Measurements from ENCODE around the gene COG5. TPM values are rescaled to one million over a fixed set of nuclear protein-coding genes. Genes with fewer than 3 reads are reported as not detected.
A peak's percentile ranks its signal among the peaks of the same experiment; 100 is the strongest.

COG5 gene
- total and polyA plus RNA-seq, 2 of the 8 experiments (the other 6 are each of a cell fraction or from before 2014, with no cell fraction given), result 10.5 to 28.1 TPM

DNA sequence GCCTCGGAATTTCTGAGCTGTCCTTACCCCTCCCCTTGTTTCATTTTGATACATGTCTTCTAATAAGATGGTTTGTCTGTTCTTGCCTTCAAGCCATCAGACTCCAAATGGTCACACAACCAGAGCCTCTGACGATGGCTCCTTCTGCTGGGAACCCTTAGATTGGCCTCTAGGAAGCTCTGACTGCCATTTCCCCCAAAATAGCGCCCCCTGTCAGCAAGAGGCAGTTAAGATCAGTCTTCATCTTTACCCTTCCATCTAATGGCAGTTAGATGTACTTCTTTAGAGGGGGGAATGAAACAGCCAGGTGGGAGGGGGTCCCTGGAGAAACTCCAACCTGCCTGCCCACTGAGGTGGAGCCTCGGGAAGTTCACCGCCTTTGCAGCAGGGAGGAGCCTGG is 179.7 kb downstream of the COG5 start:
- Histone ChIP-seq H4K91ac (replicated peaks; ENCODE audit: insufficient read length, low read length) (no peak overlapping the region), H3K9ac (replicated peaks in 1 of 4; ENCODE audit: extremely low read depth in 1 of 4, low read depth in 3 of 4, low read length in 3 of 4) (no peak overlapping the region), H3K4me2 (ENCODE audit: insufficient read depth in 1 of 2, low read depth in 2 of 2, low read length in 2 of 2) (no peak overlapping the region), H3K4ac (replicated peaks; ENCODE audit: insufficient read length, low read depth, low read length) (no peak overlapping the region), H4K8ac (ENCODE audit: extremely low read depth, insufficient read depth, low read length) (no peak overlapping the region), H2BK5ac (ENCODE audit: low read depth, low read length) (no peak overlapping the region), H2BK12ac (ENCODE audit: low read depth, low read length) (no peak overlapping the region), H2AFZ (ENCODE audit: low read length) (no peak overlapping the region), H2AK5ac (ENCODE audit: low read depth, low read length) (no peak overlapping the region), H3K36me3 (ENCODE audit: control insufficient read depth in 2 of 4, insufficient read depth in 4 of 4, low read length in 3 of 4) (no peaks in the 10 kb centered on the region), H3K23me2 (ENCODE audit: low read depth, low read length) (no peaks in the 10 kb centered on the region; the same call in 1 of the 2 replicates), H3K79me2 (ENCODE audit: control insufficient read depth in 1 of 2, insufficient read depth in 2 of 2, low read length in 2 of 2) (no peaks in the 10 kb centered on the region), H2BK20ac (ENCODE audit: low read length) (no peak overlapping the region), H3K27ac (ENCODE audit: low read depth, low read length) (no peak overlapping the region), H4K20me1 (replicated peaks in 1 of 2; ENCODE audit: control insufficient read depth in 1 of 2, insufficient read depth in 2 of 2, low read length in 2 of 2) (peaks cover 0 to 3% of the 10 kb centered on the region in 2 experiments), H3K56ac (replicated peaks; ENCODE audit: insufficient read length, low read depth, low read length) (no peak overlapping the region), H3K23ac (ENCODE audit: insufficient read length) (no peak overlapping the region), H3K4me1 (replicated peaks in 1 of 4; ENCODE audit: control insufficient read depth in 3 of 4, insufficient read depth in 4 of 4, low read length in 3 of 4) (peaks cover 0 to 16% (median 8%) of the 10 kb centered on the region in 4 experiments; a peak in 6 of 7 replicates), H3K27me3 (replicated peaks in 1 of 4; ENCODE audit: control insufficient read depth in 3 of 4, extremely low read depth in 1 of 4, insufficient read depth in 3 of 4, low read length in 3 of 4) (no peaks in the 10 kb centered on the region), H3K14ac (ENCODE audit: insufficient read length) (no peak overlapping the region), H3K4me3 (ENCODE audit: extremely low read depth in 1 of 4, insufficient read depth in 2 of 4, low read depth in 3 of 4, low read length in 4 of 4) (no peak overlapping the region), H3K18ac (ENCODE audit: extremely low read depth, low read length) (no peak overlapping the region), H3K9me3 (ENCODE audit: insufficient read depth in 2 of 2, low read depth in 1 of 2, low read length in 1 of 2) (no peaks in the 10 kb centered on the region; a peak in 1 of 4 replicates), H4K5ac (ENCODE audit: insufficient read length, low read depth, low read length) (no peak overlapping the region), H3K79me1 (ENCODE audit: low read depth, low read length) (no peaks in the 10 kb centered on the region), H2BK15ac (ENCODE audit: low read length) (no peak overlapping the region), H2BK120ac (replicated peaks; ENCODE audit: low read depth, low read length) (no peak overlapping the region)
- TF ChIP-seq TAF7 (optimal IDR thresholded peaks at IDR 0.05; ENCODE audit: borderline replicate concordance, low read depth, low read length) (no peak), CHD2 (IDR thresholded peaks at IDR 0.05; ENCODE audit: low read length) (no peak), RAD21 (IDR thresholded peaks at IDR 0.05 in 1 of 2, conservative IDR thresholded peaks at IDR 0.05 in 1 of 2; ENCODE audit: low read depth in 2 of 2, low read length in 2 of 2) (peak; percentile 21 to 24; a peak in 3 of 4 replicates)
- TF ChIP-seq, protein P1, sequence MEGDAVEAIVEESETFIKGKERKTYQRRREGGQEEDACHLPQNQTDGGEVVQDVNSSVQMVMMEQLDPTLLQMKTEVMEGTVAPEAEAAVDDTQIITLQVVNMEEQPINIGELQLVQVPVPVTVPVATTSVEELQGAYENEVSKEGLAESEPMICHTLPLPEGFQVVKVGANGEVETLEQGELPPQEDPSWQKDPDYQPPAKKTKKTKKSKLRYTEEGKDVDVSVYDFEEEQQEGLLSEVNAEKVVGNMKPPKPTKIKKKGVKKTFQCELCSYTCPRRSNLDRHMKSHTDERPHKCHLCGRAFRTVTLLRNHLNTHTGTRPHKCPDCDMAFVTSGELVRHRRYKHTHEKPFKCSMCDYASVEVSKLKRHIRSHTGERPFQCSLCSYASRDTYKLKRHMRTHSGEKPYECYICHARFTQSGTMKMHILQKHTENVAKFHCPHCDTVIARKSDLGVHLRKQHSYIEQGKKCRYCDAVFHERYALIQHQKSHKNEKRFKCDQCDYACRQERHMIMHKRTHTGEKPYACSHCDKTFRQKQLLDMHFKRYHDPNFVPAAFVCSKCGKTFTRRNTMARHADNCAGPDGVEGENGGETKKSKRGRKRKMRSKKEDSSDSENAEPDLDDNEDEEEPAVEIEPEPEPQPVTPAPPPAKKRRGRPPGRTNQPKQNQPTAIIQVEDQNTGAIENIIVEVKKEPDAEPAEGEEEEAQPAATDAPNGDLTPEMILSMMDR (IDR thresholded peaks at IDR 0.05; ENCODE audit: control extremely low read depth in 1 of 3, insufficient read depth in 1 of 3, low read depth in 1 of 3, low read length in 3 of 3), result peak in 2 of 3 experiments; percentile 29 to 40; a peak in 3 of 4 replicates
- TF ChIP-seq, protein P2, sequence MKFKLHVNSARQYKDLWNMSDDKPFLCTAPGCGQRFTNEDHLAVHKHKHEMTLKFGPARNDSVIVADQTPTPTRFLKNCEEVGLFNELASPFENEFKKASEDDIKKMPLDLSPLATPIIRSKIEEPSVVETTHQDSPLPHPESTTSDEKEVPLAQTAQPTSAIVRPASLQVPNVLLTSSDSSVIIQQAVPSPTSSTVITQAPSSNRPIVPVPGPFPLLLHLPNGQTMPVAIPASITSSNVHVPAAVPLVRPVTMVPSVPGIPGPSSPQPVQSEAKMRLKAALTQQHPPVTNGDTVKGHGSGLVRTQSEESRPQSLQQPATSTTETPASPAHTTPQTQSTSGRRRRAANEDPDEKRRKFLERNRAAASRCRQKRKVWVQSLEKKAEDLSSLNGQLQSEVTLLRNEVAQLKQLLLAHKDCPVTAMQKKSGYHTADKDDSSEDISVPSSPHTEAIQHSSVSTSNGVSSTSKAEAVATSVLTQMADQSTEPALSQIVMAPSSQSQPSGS (IDR thresholded peaks at IDR 0.05; ENCODE audit: low read length), result no peak
- DNase-seq (ENCODE audit: low read depth in 1 of 2, low spot score in 2 of 2), result no peak
- 91% methylated on average over 5 of the region's 5 CpGs; no CpG with 5 or more reads in 1 of the 2 experiments for WGBS, 2 experiments (ENCODE audit: extremely low coverage in 1 of 2, insufficient coverage in 1 of 2, insufficient read length in 1 of 2, insufficient replicate concordance in 2 of 2, low coverage in 1 of 2, low lambda C conversion rate in 2 of 2, missing lambda C conversion rate in 1 of 2)
- CTCF ChIA-PET (ENCODE audit: partially characterized antibody), result interaction anchor here (0.9 to 2.6 kb wide), 7 partner anchors 11 to 189 kb away, joined by 3 to 12 read pairs (median 4); no protein-coding TSS in a partner anchor
- FAIRE-seq, result no peak
- POLR2A ChIA-PET (ENCODE audit: partially characterized antibody), result no interaction called here
